T-cell (primary cell): ENCODE data around the gene TMEM130. TPM values are rescaled to one million over a fixed set of nuclear protein-coding genes. Genes with fewer than 3 reads are reported as not detected.

ENCODE experiments used
- ATAC-seq, 4 experiments: fragments of 200-7000 bp in 3 of 4; fragments of 150-1000 bp in 1 of 4; cut with Tn5 transposase; replicated peaks in 1 of 4; 1 replicate in 3 of 4; 2 replicates in 1 of 4; pipeline ENCODE4 v1.10.0; 2021; ENCODE audit warnings: moderate library complexity in 3 of 4, mild to moderate bottlenecking in 2 of 4, moderate number of reproducible peaks in 1 of 4
- CTCF ChIA-PET, 2 donors: fragments of 300-600 bp; sonication (Branson Sonifier 250); formaldehyde crosslinking; loops; one replicate each; lab custom pipeline; 2022; ENCODE audit warnings: antibody characterized with exemption in 2 of 2; lab: Charles Lee
- POLR2A ChIA-PET, 2 donors: fragments of 300-600 bp; sonication (Branson Sonifier 250); formaldehyde crosslinking; loops; one replicate each; lab custom pipeline; 2022; ENCODE audit warnings: antibody characterized with exemption in 2 of 2; lab: Charles Lee
- DNase-seq, 35 experiments: peaks; one replicate each; pipeline versions ENCODE4 v3.0.0 to v3.0.0-alpha.2; 2013 to 2023
- H3K27ac ChIP-seq: one replicate; pipeline ENCODE4 v1.5.1; 2013; ENCODE audit warnings: low read length
- H3K27me3 ChIP-seq, 2 experiments: replicated peaks in 1 of 2; 1 replicate in 1 of 2; 2 replicates in 1 of 2; pipeline versions ENCODE4 v1.6.1 to v1.7.0; 2013; ENCODE audit warnings: low read length in 1 of 2, mixed read lengths in 1 of 2; ENCODE audit not compliant: control insufficient read depth in 2 of 2, insufficient read depth in 2 of 2; ENCODE audit errors: extremely low read depth in 1 of 2
- H3K36me3 ChIP-seq, 2 donors: 1 replicate in 1 of 2; 2 replicates in 1 of 2; pipeline versions ENCODE4 v1.6.1 to v1.7.0; 2013; ENCODE audit warnings: low read length in 1 of 2; ENCODE audit not compliant: control insufficient read depth in 2 of 2, insufficient read depth in 1 of 2; ENCODE audit errors: extremely low read depth in 1 of 2
- H3K4me1 ChIP-seq, 2 experiments: 1 replicate in 1 of 2; 2 replicates in 1 of 2; pipeline versions ENCODE4 v1.6.1 to v1.7.0; 2013; ENCODE audit warnings: low read length in 2 of 2, mixed read lengths in 1 of 2; ENCODE audit not compliant: insufficient read depth in 2 of 2, control insufficient read depth in 1 of 2; ENCODE audit errors: extremely low read depth in 1 of 2
- H3K4me3 ChIP-seq, 2 donors: 1 replicate in 1 of 2; 2 replicates in 1 of 2; pipeline versions ENCODE4 v1.5.1 to v1.7.0; 2013; ENCODE audit warnings: mild to moderate bottlenecking in 2 of 2, low read length in 1 of 2, moderate library complexity in 1 of 2; ENCODE audit not compliant: control insufficient read depth in 1 of 2; ENCODE audit errors: extremely low read depth in 1 of 2
- H3K9me3 ChIP-seq: 2 replicates; pipeline ENCODE4 v1.7.0; 2013
- H3K27ac Mint-ChIP-seq, 2 donors: one replicate each; pipeline ENCODE4 v1.8.0; 2020 to 2021; ENCODE audit warnings: mild to moderate bottlenecking in 2 of 2, mixed read lengths in 2 of 2
- H3K27me3 Mint-ChIP-seq, 2 donors: one replicate each; pipeline ENCODE4 v1.8.0; 2021 to 2022; ENCODE audit warnings: mixed read lengths in 2 of 2
- H3K36me3 Mint-ChIP-seq: one replicate; pipeline ENCODE4 v1.8.0; 2021; ENCODE audit warnings: mixed read lengths
- H3K4me1 Mint-ChIP-seq, 3 donors: one replicate each; pipeline ENCODE4 v1.8.0; 2020 to 2022; ENCODE audit warnings: mixed read lengths in 3 of 3, mild to moderate bottlenecking in 1 of 3
- H3K4me3 Mint-ChIP-seq, 3 donors: one replicate each; pipeline ENCODE4 v1.8.0; 2020 to 2022; ENCODE audit warnings: mild to moderate bottlenecking in 3 of 3, mixed read lengths in 3 of 3, moderate library complexity in 3 of 3
- H3K9me3 Mint-ChIP-seq, 3 donors: one replicate each; pipeline ENCODE4 v1.8.0; 2020 to 2022; ENCODE audit warnings: mixed read lengths in 3 of 3
- WGBS: methylation state at CpG from one replicate; pipeline ENCODE4 v1.1.5; 2013; ENCODE audit warnings: missing lambda C conversion rate; ENCODE audit not compliant: insufficient coverage; 5-methylcytosine and 5-hydroxymethylcytosine counted together
- total RNA-seq, 35 experiments: library from RNA in 6 of 35; stranded (reverse) in 6 of 35; fragments of 120-200 nt in 1 of 35; gene quantifications; one replicate each; pipeline versions ENCODE4 v1.2.1 to v1.2.4 and lab custom pipeline; 2013 to 2026

The TMEM130 gene
- total RNA-seq, 5 donors from 2014 or later (not counting 1 experiment from before 2014, with no cell fraction given): 0.43 TPM; not detected in 4

DNA sequence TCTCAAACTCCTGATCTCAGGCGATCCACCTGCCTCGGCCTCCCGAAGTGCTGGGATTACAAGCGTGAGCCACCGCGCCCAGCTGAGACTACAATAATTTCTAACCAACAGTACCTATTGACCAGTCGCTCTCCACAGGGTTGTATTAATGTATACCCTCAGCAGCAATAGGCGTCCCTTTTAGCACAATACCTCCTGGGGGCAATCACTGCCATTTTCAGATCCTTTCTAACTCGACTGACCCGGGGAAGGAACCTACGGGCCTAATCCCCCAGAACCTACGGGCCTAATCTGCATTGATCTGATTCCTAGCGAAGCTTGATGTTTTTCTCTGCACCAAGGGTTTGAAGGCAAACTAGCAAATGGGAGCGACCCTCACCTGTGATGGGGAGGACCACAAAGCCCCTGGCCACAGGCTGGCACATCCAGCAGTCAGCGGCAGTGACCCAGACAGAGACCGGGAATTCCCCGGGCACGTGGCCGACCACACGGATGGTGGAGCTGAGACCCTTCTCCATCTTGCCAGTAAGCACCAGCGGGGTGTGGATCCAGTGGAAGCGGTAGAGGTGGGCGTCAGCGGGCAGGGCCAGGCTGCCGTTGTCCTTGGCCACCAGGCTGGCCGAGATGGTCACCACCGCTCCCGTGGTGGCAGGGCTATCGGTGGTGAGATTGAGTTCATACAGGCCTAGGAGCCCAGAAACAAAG is 6.9 kb downstream of the TMEM130 start:
- POLR2A ChIA-PET: no interaction called here
- DNase-seq (no peak), ATAC-seq (no peak)
- peaks cover 10 to 23% of the 10 kb centered on the region in 2 donors for H3K27me3 Mint-ChIP-seq
- H3K9me3 ChIP-seq: no peaks in the 10 kb centered on the region
- no peak overlapping the region for H3K27ac ChIP-seq
- no peaks in the 10 kb centered on the region for H3K4me1 ChIP-seq
- WGBS: 86% methylated on average over 19 of the region's 29 CpGs
- no peak overlapping the region for H3K27ac Mint-ChIP-seq
- CTCF ChIA-PET: no interaction called here
- H3K4me3 ChIP-seq: no peak overlapping the region
- H3K36me3 Mint-ChIP-seq: no peaks in the 10 kb centered on the region
- no peak overlapping the region for H3K4me3 Mint-ChIP-seq
- peaks cover 0 to 38% of the 10 kb centered on the region in 2 experiments for H3K27me3 ChIP-seq
- no peaks in the 10 kb centered on the region for H3K36me3 ChIP-seq
- H3K9me3 Mint-ChIP-seq: no peaks in the 10 kb centered on the region
- no peaks in the 10 kb centered on the region for H3K4me1 Mint-ChIP-seq

- Mint-ChIP-seq H3K27me3 (peaks cover 10 to 23% of the 10 kb centered on the region in 2 donors), H3K36me3 (no peaks in the 10 kb centered on the region), H3K9me3 (no peaks in the 10 kb centered on the region), H3K4me1 (no peaks in the 10 kb centered on the region), H3K4me3 (no peak overlapping the region), H3K27ac (no peak overlapping the region)
- no peak for ATAC-seq
- no peak overlapping the region for H3K27ac ChIP-seq
- no CpG with 5 or more reads among the region's 4 CpGs for WGBS
- CTCF ChIA-PET: no interaction called here
- no peak for DNase-seq
- H3K9me3 ChIP-seq: no peaks in the 10 kb centered on the region
- POLR2A ChIA-PET: no interaction called here
- H3K36me3 ChIP-seq: no peaks in the 10 kb centered on the region
- H3K4me1 ChIP-seq: no peaks in the 10 kb centered on the region
- no peak overlapping the region for H3K4me3 ChIP-seq
- peaks cover 0 to 35% of the 10 kb centered on the region in 2 experiments for H3K27me3 ChIP-seq
These were observed 7.6 kb downstream of the TMEM130 start for GRCh38 chr7:98862203-98862602.

DNA sequence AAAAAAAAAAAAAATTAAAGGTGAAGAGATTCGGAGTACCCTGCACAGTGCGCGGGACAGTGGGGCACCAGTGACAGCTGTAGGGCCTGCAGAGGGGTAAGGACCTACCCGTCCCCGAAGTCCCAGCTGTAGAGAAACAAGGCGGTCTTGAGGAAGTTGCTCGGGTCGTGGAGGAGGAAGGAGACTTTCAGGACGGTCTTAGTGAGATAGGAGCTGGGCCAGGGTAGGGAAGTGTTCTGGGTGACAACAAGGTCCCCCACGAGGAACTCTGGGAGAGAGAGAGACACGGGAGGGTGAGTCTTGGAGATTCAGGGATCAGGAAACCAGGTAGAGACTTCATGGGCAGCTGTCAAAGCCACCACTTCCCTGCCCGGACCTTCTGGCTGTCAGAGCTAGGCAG is 9.7 kb downstream of the TMEM130 start:
- Histone ChIP-seq H3K36me3 (no peaks in the 10 kb centered on the region), H3K27ac (no peak overlapping the region), H3K9me3 (no peaks in the 10 kb centered on the region), H3K4me1 (no peaks in the 10 kb centered on the region), H3K4me3 (no peak overlapping the region), H3K27me3 (peaks cover 0 to 29% of the 10 kb centered on the region in 2 experiments)
- H3K36me3 Mint-ChIP-seq: no peaks in the 10 kb centered on the region
- no peaks in the 10 kb centered on the region for H3K4me1 Mint-ChIP-seq
- CTCF ChIA-PET: no interaction called here
- no peaks in the 10 kb centered on the region for H3K9me3 Mint-ChIP-seq
- 51% methylated on average over 11 of the region's 12 CpGs for WGBS
- H3K4me3 Mint-ChIP-seq: no peak overlapping the region
- DNase-seq (no peak), ATAC-seq (no peak)
- POLR2A ChIA-PET: no interaction called here
- H3K27ac Mint-ChIP-seq: no peak overlapping the region
- peaks cover 10 to 23% of the 10 kb centered on the region in 2 donors for H3K27me3 Mint-ChIP-seq

- Histone ChIP-seq H3K9me3 (no peaks in the 10 kb centered on the region), H3K27me3 (peaks cover 0 to 35% of the 10 kb centered on the region in 2 experiments), H3K4me1 (no peaks in the 10 kb centered on the region), H3K27ac (no peak overlapping the region), H3K4me3 (no peak overlapping the region), H3K36me3 (no peaks in the 10 kb centered on the region)
- Mint-ChIP-seq H3K4me1 (no peaks in the 10 kb centered on the region), H3K36me3 (no peaks in the 10 kb centered on the region), H3K9me3 (no peaks in the 10 kb centered on the region), H3K4me3 (no peak overlapping the region), H3K27ac (no peak overlapping the region), H3K27me3 (peaks cover 10 to 25% of the 10 kb centered on the region in 2 donors)
- 79% methylated on average over 16 of the region's 24 CpGs for WGBS
- ATAC-seq (no peak), DNase-seq (no peak)
- ChIA-PET POLR2A (no interaction called here), CTCF (no interaction called here)
These were observed 14.0 kb downstream of the TMEM130 start for GRCh38 chr7:98855610-98856422.

GRCh38 chr7:98852826-98853225 is 17.0 kb downstream of the TMEM130 start:
- H3K27ac Mint-ChIP-seq: no peak overlapping the region
- H3K4me3 Mint-ChIP-seq: no peak overlapping the region
- H3K27me3 ChIP-seq: peaks cover 0 to 22% of the 10 kb centered on the region in 2 experiments
- no peak overlapping the region for H3K27ac ChIP-seq
- H3K9me3 Mint-ChIP-seq: peaks cover 0 to 7% (median 3%) of the 10 kb centered on the region in 3 donors
- H3K9me3 ChIP-seq: no peaks in the 10 kb centered on the region
- H3K4me3 ChIP-seq: no peak overlapping the region
- H3K27me3 Mint-ChIP-seq: peaks cover 0 to 5% of the 10 kb centered on the region in 2 donors
- DNase-seq (no peak), ATAC-seq (no peak)
- ChIA-PET CTCF (interaction anchor here in 1 of 2 donors (0.5 kb wide), 1 partner anchor 30 kb away, joined by 3 read pairs; no protein-coding TSS in a partner anchor), POLR2A (no interaction called here)
- WGBS: 81% methylated on average over 2 of the region's 4 CpGs
- H3K4me1 ChIP-seq: no peaks in the 10 kb centered on the region
- H3K4me1 Mint-ChIP-seq: no peaks in the 10 kb centered on the region
- no peaks in the 10 kb centered on the region for H3K36me3 ChIP-seq
- H3K36me3 Mint-ChIP-seq: no peaks in the 10 kb centered on the region

GRCh38 chr7:98848918-98849317 is 20.9 kb downstream of the TMEM130 start:
- ATAC-seq (no peak), DNase-seq (no peak)
- Mint-ChIP-seq H3K27ac (no peak overlapping the region), H3K4me3 (no peak overlapping the region), H3K9me3 (peaks cover 0 to 7% (median 3%) of the 10 kb centered on the region in 3 donors), H3K4me1 (no peaks in the 10 kb centered on the region), H3K36me3 (no peaks in the 10 kb centered on the region), H3K27me3 (peaks cover 0 to 5% of the 10 kb centered on the region in 2 donors)
- Histone ChIP-seq H3K27me3 (peaks cover 0 to 24% of the 10 kb centered on the region in 2 experiments), H3K36me3 (no peaks in the 10 kb centered on the region), H3K27ac (no peak overlapping the region), H3K4me1 (no peaks in the 10 kb centered on the region), H3K4me3 (no peak overlapping the region), H3K9me3 (no peaks in the 10 kb centered on the region)
- WGBS: 100% methylated on average over 1 of the region's 3 CpGs
- ChIA-PET CTCF (no interaction called here), POLR2A (no interaction called here)
